T1000 (cell line): Measurements from ENCODE around the gene PVALB.

Source experiments
- DNase-seq: peaks from one replicate; lab custom pipeline; 2025; ENCODE audit warnings: mixed read lengths; lab: John Stamatoyannopoulos, UW

PVALB gene

GRCh38 chr22:36772451-36772850 lies 44.4 kb downstream of the PVALB start:
- no peak for DNase-seq

- DNase-seq = no peak
Measured at GRCh38 chr22:36771356-36772063, 45.3 kb downstream of the PVALB start.

DNA sequence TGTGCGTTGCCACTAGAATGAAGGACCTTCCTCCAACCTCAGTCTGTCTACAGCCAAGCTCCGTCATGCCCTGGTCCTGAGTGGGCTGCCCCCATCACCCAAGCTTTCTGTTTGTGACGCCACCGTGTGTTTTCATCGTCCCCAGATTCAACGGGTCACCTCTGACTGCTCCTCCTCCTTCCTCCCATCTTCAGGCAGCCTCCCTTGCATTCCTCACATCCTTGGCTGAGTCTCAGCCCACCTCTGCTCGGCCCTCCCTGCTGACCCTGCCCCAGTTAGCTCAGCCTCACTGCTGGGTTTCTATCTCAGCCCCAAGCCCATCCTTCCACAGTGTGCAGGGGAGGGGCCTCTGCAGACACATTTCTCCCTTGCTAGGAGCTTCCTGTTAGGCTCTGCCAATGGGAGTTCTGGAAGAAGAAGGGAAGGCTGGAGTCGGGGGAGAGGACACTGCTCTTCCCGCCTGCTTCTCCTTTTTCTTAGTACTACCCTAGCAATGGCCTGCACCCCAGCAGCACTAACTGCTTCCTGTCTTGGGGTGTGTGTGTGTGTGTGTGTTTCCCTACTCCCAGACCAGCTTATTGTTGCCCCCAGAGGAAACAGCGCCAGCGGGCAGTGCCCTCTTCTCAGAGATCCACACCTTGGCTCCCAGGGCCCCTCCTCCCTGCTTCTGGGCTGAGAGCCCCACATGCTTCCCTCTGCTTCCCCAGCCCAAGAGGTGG lies 46.2 kb downstream of the PVALB start:
- DNase-seq = no peak

GRCh38 chr22:36769541-36770512 lies 47.0 kb downstream of the PVALB start:
- no peak for DNase-seq

- DNase-seq = no peak
Measured at GRCh38 chr22:36768616-36769015, 48.2 kb downstream of the PVALB start.

DNA sequence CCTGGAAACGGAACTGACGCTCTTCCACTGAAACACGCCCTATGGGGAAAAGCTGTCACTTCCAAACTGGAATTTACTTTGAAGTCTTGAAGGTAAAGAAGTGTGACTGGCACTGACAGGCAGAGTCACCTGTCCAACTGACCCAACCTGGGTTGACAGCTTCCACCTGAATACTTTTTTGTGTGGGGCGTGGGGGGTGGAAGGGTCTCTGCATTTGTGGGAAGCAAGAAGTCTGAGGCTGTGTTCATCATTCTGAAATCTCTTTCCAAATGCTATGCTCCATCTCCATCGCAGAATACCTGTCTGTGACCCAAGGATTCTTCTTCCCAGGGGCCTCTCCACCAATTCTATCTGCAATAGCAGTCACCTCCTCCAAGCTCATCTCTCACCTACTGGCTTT lies 48.7 kb downstream of the PVALB start:
- DNase-seq = no peak

- no peak for DNase-seq
Measured at GRCh38 chr22:36767035-36767775, 49.6 kb downstream of the PVALB start.

GRCh38 chr22:36765943-36766450 lies 50.8 kb downstream of the PVALB start:
- no peak for DNase-seq

DNA sequence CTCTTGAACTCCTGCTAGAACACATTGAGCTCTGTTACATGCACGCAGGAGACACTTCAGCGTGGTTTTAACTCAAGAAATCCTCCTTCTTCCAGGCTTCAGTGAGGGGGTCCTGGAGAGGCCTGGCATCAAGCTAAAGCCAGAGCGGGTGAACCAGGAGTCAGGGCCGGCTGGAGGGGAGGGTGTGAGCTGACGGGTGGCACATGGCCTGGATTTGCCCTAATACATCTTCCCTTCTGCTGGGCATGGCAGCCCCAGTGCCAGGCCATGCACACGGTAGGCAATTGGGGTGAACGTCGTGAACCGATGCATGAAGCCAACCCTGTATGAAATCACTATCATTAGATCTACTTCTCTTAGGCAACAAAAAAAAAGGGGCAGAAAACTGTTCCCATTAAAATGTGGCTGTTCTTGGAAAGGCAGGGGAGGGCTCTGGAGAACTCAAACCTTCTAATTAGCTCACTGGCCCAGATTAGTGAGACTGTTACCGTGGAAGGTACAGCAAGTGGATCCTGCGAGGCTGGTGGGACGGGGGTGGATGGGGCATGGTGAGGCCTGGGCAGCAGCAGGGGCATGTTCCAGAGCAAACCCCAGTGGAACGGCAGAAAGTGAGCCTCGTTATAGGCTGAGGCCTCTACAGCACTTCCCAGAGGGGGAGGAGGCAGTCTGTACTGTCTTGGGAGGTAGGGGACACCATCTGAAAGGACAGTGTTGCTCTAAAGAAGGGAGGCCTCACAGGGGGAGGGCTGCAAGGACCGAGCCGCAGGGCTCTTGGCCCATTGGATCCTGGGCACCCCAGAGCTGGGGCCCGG lies 51.5 kb downstream of the PVALB start:
- DNase-seq = no peak

- DNase-seq = no peak
Measured at GRCh38 chr22:36764641-36765040, 52.2 kb downstream of the PVALB start.

- no peak for DNase-seq
Measured at GRCh38 chr22:36764060-36764459, 52.8 kb downstream of the PVALB start.

DNA sequence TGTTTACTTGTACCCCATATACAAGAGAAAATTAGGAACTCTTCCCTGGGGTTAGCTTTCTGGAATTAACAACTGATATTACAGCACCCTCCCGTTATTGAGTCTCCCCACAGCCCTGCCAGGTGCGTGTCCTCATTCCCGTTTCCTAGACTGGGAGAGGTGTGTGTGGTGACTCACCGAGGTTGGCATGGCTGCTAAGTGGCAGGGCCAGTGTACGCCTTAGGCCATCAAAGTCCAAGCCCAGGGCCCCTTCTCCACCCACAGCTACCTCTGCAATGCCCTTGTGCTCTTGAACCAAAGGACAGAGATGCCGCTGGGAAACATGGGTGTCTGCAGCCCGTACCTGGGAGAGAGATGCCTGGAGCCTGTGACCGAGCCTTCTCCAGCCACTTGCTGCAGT lies 53.3 kb downstream of the PVALB start:
- DNase-seq = no peak

DNA sequence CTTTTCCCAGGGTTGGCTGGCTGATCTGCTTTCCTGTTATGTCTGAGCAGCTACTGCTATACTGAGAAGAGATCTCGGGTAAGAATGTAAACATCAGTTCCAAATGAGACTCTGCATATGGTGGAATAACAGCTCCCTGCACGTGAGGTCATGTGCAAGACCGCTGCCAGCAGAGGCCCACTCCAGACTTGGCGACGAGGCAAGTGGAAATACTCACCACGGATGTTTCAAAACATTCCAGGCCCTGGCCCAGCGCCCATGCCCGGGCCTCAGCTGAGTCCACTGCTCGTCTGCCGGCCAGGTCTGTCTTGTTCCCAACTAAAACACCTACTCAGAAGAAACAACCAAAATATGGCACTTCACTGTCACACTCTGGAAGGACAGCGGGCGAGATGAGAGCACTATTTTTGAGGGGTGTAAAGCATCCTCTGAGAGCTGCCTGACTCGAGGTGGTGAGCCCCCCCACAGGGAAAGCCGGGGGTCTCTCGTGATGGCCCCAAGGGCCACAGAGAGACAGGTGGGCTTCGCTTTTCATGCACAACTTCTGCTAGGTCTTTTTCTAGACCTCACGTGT lies 54.1 kb downstream of the PVALB start:
- DNase-seq = no peak

GRCh38 chr22:36761553-36762240 lies 55.1 kb downstream of the PVALB start:
- DNase-seq = no peak

DNA sequence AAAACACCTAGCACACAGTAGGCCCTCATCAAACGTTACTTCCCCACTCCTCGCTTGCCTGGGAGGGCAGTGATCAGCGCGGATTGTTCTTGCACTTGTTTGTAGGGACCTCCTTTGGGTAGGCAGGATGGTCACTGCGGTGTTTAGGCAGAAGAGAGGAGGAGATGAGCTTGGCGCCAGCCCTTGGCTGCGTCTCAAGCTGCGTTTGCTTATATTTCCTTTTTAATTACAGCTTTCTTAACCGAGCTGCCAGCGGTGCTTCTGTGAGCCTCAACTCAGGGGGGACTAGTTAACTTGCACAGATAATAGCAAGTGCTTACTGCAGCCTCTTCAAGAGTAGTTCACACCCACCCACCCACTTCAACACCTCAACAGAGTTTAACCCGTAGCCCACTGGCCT lies 56.0 kb downstream of the PVALB start:
- no peak for DNase-seq

GRCh38 chr22:36759481-36760159 lies 57.2 kb downstream of the PVALB start:
- DNase-seq = no peak

- no peak for DNase-seq
Measured at GRCh38 chr22:36758792-36759271, 58.0 kb downstream of the PVALB start.

GRCh38 chr22:36757668-36758211 lies 59.1 kb downstream of the PVALB start:
- DNase-seq = no peak
